ENCODE results near the gene SBK1. TPM values are rescaled to one million over a fixed set of nuclear protein-coding genes. Genes with fewer than 3 reads are reported as not detected.

The SBK1 gene
- total RNA-seq, 1 experiment from 2014 or later: not detected

DNA sequence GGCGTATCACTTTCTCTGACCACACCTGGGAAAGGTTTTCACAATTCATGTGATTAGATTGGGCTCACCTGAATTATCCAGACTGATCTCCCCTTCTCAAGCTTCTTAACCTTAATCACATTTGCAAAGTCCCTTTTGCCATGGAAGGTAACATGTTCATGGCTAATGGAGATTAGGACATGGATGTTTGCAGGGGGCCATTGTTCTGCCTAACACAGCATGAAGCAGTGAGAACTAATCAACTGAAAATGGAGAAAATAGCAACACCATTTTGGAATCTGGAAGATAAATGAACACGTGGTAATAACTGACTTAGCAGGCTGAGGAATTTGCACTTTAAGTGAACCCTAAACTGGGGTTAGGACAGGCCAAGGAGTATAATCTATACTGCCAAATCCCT lies 25.0 kb upstream of the SBK1 start:
- Histone ChIP-seq H3K36me3 (no peaks in the 10 kb centered on the region), H3K4me1 (replicated peaks) (no peaks in the 10 kb centered on the region), H3K4me3 (no peak overlapping the region), H3K27me3 (replicated peaks) (peaks cover 32% of the 10 kb centered on the region), H3K9me3 (replicated peaks) (peaks cover 3% of the 10 kb centered on the region; the same call in 1 of the 2 replicates), H3K27ac (no peak overlapping the region)
- no peak for DNase-seq (ENCODE audit: low read depth in 1 of 2, low spot score in 2 of 2)

DNA sequence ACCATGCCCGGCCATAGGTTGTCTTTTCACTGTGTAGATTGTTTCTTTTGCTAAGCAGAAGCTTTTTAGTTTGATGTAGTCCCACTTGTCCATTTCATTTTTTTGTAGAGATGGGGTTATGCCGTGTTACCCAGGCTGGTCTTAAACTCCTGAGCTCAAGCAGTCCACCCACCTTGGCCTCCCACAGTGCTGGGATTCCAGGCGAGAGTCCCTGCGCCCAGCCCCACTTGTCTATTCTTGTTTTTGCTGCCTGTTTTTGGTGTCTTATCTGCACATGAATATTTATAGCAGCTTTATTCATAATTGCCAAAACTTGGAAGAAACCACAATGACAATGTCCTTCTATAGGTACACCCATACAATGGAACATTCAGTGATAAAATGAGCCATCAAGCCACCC lies 18.8 kb upstream of the SBK1 start:
- peaks cover 18% of the 10 kb centered on the region for H3K27me3 ChIP-seq (replicated peaks)
- no peaks in the 10 kb centered on the region for H3K36me3 ChIP-seq
- H3K27ac ChIP-seq: no peak overlapping the region
- H3K4me1 ChIP-seq (replicated peaks): peaks cover 7% of the 10 kb centered on the region; the same call in 1 of the 2 replicates
- H3K9me3 ChIP-seq (replicated peaks): peaks cover 3% of the 10 kb centered on the region; the same call in 1 of the 2 replicates
- H3K4me3 ChIP-seq: no peak overlapping the region
- DNase-seq (ENCODE audit: low read depth in 1 of 2, low spot score in 2 of 2): no peak

DNA sequence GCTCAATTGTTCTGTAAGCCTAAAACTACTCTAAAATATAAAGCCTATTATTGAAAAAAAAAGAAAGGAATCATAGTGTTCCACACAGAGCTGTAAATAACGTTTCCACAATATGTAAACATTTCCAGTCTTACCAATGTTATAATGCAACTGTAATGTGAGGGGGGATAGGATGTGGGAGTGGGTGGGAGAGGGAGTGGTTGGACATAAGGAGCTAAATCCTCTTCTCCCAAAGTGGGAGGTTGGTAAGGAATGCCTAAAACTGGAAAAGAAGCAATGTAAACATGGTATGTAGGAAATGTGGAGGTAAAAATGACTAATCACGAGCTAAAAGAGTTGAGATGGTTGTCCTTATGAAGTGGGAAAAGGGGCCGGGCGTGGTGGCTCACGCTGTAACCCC lies 17.6 kb upstream of the SBK1 start:
- H3K27ac ChIP-seq: no peak overlapping the region
- peaks cover 18% of the 10 kb centered on the region for H3K27me3 ChIP-seq (replicated peaks)
- H3K36me3 ChIP-seq: no peaks in the 10 kb centered on the region
- no peak for DNase-seq (ENCODE audit: low read depth in 1 of 2, low spot score in 2 of 2)
- peaks cover 7% of the 10 kb centered on the region; the same call in 1 of the 2 replicates for H3K4me1 ChIP-seq (replicated peaks)
- peaks cover 3% of the 10 kb centered on the region; the same call in 1 of the 2 replicates for H3K9me3 ChIP-seq (replicated peaks)
- H3K4me3 ChIP-seq: no peak overlapping the region

DNA sequence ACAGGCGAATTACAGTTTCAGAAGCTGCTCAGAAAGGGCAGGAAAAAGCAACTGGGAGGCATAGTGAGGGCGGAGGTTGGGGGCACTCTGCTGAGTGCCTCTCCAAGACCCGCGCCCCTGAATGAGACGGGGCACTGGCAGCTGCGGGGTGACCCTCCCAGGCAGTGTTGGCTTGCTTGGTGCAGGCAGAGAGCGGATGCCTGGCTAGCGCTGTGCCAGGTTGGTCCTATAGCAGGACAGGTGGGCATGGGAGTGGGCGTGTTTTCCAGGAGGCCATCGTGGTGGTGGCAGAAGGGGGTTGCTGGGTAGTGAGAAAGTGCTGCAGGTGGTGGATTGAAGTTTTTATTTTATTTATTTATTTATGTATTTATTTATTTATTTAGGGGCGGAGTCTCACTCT lies 16.0 kb upstream of the SBK1 start:
- Histone ChIP-seq H3K9me3 (replicated peaks) (no peaks in the 10 kb centered on the region), H3K27ac (no peak overlapping the region), H3K27me3 (replicated peaks) (peaks cover 18% of the 10 kb centered on the region), H3K4me1 (replicated peaks) (peaks cover 7% of the 10 kb centered on the region; the same call in 1 of the 2 replicates), H3K4me3 (no peak overlapping the region), H3K36me3 (no peaks in the 10 kb centered on the region)
- no peak for DNase-seq (ENCODE audit: low read depth in 1 of 2, low spot score in 2 of 2)

DNA sequence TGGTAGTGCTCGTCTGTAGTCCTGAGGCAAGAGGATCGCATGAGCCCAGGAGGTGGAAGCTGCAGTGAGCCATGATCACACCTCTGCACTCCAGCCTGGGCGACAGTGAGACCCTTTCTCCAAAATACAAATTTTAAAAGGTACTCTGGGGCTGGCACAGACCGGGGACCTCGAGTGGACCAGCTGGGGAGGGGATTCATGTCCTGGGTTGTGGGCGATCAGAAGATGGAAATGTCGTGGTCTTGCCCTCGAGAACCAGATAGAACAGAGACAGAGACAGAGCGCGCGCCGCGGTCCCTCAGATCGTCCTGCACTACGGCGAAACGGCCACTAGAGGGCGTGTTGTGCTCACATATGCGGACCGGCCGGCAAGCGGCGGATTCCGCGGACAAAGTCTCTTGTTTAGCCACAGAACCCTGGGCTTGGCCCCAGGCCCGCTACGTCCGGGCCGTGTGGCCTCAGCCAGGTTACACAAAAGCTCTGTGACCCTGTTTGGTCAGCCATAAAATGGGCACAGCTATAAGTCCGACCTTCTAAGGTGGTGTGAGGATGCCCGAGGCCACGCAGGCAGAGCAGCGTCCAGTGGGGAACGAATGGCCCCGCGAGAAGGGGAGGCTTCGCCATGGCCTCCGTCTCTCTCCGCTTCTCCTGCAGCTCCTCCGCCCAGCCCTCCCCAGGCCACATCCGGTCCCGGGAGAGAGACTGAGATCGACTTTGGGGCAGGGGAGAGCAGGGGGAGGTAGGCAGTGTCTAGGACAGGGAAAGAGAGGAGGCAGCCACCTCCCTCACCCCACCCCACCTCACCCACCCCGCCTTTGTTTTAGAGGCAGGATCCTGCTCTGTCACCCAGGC lies 14.6 kb upstream of the SBK1 start:
- DNase-seq (ENCODE audit: low read depth in 1 of 2, low spot score in 2 of 2): peak; percentile 81 to 84
- H3K27me3 ChIP-seq (replicated peaks): peaks cover 10% of the 10 kb centered on the region
- no peaks in the 10 kb centered on the region for H3K36me3 ChIP-seq
- H3K9me3 ChIP-seq (replicated peaks): no peaks in the 10 kb centered on the region
- H3K4me3 ChIP-seq: peak overlapping the region; percentile 31
- no peak overlapping the region for H3K27ac ChIP-seq
- peaks cover 7% of the 10 kb centered on the region; the same call in 1 of the 2 replicates for H3K4me1 ChIP-seq (replicated peaks)

DNA sequence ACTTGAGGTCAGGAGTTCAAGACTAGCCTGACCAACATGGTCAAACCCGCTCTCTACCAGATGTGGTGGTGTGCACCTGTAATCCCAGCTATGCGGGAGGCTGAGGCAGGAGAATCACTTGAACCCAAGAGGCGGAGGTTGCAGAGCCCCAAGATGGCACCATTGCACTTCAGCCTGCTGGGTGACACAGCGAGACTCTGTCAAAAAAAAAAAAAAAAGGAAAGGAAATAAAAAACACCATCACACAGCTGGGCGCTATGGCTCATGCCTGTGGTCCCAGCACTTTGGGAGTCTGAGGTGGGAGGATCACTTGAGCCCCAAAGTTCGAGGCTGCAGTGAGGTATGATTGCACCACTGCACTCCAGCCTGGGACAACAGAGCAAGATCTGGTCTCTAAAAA lies 13.3 kb upstream of the SBK1 start:
- Histone ChIP-seq H3K4me1 (replicated peaks) (peaks cover 7% of the 10 kb centered on the region; the same call in 1 of the 2 replicates), H3K4me3 (no peak overlapping the region), H3K36me3 (no peaks in the 10 kb centered on the region), H3K27ac (no peak overlapping the region), H3K9me3 (replicated peaks) (no peaks in the 10 kb centered on the region), H3K27me3 (replicated peaks) (peaks cover 6% of the 10 kb centered on the region)
- DNase-seq (ENCODE audit: low read depth in 1 of 2, low spot score in 2 of 2): no peak

DNA sequence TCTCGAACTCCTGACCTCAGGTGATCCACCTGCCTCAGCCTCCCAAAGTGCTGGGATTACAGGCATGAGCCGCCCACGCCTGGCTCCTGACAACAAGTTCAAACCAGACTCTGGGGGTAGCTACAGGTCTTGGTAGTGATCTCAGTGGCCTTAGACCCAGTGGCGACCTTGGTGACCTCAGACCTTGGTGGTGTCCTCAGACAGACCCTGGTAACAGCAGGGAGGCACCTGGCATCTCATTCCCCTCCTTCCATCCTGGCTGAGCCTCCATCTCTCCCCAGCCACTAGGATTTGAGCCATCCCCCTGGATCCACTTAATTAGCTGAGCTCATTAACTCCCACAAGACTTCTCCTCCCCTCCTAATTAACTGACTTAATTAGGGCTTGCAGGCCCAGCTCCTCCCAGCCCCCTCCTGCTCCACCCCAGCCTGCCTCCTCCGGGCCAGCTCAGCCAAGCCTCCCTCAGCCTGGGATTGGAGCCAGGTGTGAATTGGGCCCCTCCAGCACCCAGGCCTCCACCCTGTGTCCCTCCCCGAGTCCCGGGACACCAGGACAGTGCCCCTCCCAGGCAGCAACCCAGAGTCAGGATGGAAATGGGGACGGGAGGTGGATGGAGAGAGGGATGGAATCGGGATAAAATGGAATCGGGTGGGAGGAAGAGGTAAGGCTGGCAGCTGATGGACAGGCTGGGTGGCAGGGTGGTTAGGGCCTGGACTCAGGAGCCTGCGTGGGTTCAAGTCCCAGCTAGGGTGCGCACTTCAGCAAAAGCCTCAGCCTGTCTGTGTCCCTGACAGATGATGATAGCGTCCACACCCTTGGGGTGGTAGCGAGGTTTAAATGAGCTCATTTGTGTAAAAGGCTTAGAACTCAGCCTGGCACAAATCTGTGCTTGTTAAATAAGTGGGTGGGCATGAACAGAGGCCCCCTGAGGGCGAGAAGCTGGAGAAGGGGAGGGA lies 11.2 kb upstream of the SBK1 start:
- H3K9me3 ChIP-seq (replicated peaks): no peaks in the 10 kb centered on the region
- peaks cover 7% of the 10 kb centered on the region; the same call in 1 of the 2 replicates for H3K4me1 ChIP-seq (replicated peaks)
- H3K36me3 ChIP-seq: no peaks in the 10 kb centered on the region
- no peak overlapping the region for H3K27ac ChIP-seq
- no peak overlapping the region for H3K4me3 ChIP-seq
- DNase-seq (ENCODE audit: low read depth in 1 of 2, low spot score in 2 of 2): no peak
- peaks cover 3% of the 10 kb centered on the region; the same call in 1 of the 2 replicates for H3K27me3 ChIP-seq (replicated peaks)

DNA sequence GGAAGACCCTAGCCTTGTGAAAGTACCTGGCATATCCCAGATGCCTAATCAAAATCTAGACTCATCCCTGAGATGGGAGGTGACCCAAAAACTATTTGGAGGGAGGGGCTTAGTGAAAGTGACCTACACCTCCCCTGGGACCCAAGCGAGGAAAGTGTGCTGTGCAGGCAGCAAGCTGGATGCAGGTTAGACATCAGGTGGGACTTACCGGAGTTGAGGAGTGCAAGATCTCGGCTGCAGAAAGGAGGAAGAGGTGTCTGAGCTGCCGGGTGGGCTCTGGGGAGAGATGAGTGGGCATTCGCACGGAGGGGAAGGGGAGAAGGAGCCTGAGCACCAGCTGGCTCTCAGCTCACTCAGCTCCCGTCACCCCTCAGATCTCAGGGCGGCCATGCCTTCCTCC lies 10.3 kb upstream of the SBK1 start:
- DNase-seq (ENCODE audit: low read depth in 1 of 2, low spot score in 2 of 2): no peak
- Histone ChIP-seq H3K4me1 (replicated peaks) (peaks cover 7% of the 10 kb centered on the region; the same call in 1 of the 2 replicates), H3K4me3 (no peak overlapping the region), H3K27me3 (replicated peaks) (peaks cover 7% of the 10 kb centered on the region), H3K36me3 (no peaks in the 10 kb centered on the region), H3K9me3 (replicated peaks) (no peaks in the 10 kb centered on the region), H3K27ac (no peak overlapping the region)

DNA sequence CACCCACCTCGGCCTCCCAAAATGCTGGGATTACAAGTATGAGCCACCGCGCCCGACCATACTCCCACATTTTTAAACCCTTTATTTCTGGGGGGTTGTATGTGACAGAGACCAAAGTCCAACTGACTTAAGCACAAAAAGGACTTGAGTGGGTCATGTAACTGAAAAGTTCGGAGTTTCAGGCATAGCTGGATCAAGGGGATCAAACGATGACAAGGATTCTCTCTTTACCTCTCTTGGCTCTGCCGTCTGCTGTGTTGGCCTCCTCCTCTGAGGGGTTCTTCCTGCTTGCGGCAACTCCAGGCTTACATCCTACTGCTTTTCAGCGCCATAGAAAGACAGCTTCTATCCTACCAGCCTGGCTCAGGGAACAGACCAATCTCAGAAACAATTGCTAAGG lies 9.2 kb upstream of the SBK1 start:
- Histone ChIP-seq H3K4me1 (replicated peaks) (no peaks in the 10 kb centered on the region), H3K36me3 (no peaks in the 10 kb centered on the region)

DNA sequence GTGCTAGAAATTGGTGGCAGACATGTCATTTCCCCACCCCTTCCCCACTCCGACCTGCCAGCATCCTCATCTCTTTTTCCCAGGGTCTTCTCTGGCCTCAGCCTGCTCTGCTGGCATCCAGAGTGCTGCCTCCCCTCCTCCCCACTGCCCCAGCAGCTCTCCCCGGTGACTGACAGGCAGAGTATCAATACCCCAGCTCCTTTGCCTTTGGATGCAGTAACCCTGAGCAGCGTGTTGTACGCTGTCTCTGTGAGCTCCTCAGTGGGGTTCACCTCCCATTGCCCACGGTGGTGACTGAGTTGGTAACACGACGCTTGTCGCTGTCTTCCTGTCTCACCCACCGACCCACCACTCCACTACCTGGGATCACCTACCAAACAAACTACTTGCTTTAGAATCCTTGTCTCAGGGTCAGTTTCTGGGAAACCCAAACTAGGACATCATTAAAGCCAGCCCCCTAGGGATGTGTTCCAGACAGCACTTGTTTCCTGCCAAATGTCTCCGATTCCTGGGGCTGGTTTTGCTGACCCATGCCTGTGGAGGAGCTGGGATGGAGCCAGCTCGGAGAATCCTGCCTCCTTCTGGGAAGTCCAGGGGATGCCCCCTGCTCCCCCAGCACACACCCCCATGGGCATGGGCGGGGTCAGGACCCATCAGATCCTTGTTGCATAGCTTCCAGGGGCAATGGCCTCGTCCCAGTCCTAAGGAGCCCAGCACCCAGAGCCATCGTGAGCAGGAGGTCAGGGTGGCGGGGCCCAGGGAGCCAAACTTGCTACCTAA lies 8.3 kb upstream of the SBK1 start:
- no peaks in the 10 kb centered on the region for H3K4me1 ChIP-seq (replicated peaks)
- H3K9me3 ChIP-seq (replicated peaks): no peaks in the 10 kb centered on the region
- H3K27ac ChIP-seq: no peak overlapping the region
- H3K27me3 ChIP-seq (replicated peaks): peaks cover 20% of the 10 kb centered on the region
- no peak for DNase-seq (ENCODE audit: low read depth in 1 of 2, low spot score in 2 of 2)
- H3K4me3 ChIP-seq: no peak overlapping the region
- H3K36me3 ChIP-seq: no peaks in the 10 kb centered on the region

More for the DNA sequence above, 9.2 kb upstream of the SBK1 start:
- Histone ChIP-seq H3K9me3 (replicated peaks) (no peaks in the 10 kb centered on the region), H3K27me3 (replicated peaks) (peaks cover 11% of the 10 kb centered on the region), H3K4me3 (no peak overlapping the region), H3K27ac (no peak overlapping the region)
- no peak for DNase-seq (ENCODE audit: low read depth in 1 of 2, low spot score in 2 of 2)

DNA sequence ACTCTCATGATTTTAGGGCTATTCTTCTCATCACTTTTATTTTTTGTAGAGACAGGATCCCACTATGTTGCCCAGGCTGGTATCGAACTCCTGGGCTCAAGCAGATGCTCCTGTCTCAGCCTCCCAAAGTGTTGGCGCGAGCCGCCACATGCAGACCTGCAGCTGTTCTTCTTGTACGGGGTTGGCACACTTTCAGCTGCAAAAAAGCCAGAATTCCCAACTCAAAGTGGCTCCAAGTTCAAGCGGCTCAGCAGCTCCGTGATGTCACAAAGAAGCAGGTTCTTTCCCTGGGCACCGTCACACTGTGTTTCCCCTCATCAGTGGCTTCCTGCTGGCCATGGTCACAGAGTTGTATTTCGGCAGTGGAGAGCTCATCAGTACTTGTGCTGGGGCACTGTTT lies 6.7 kb upstream of the SBK1 start:
- Histone ChIP-seq H3K36me3 (no peaks in the 10 kb centered on the region), H3K27me3 (replicated peaks) (peaks cover 30% of the 10 kb centered on the region), H3K4me1 (replicated peaks) (no peaks in the 10 kb centered on the region), H3K4me3 (no peak overlapping the region), H3K27ac (no peak overlapping the region), H3K9me3 (replicated peaks) (no peaks in the 10 kb centered on the region)
- no peak for DNase-seq (ENCODE audit: low read depth in 1 of 2, low spot score in 2 of 2)

DNA sequence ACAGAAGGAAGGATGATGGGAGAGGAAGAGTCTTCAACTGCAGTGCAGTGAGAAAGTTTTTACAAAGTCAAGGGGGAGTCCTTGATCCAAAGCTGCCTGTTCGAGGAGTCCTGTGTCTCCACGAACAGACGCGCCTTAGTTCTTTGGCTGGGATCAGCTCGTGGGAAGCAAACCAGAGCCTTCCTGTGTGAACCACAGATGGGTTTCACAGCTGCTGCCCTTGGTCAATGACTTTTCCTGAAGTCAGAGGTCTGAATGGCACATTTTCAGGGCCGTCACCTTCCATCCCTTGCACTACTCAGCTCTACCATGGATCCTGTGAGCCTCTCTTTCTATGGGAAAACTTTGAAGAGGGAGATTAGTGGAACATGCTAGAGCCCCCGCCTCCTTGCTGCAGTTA lies 4.2 kb upstream of the SBK1 start:
- H3K9me3 ChIP-seq (replicated peaks): no peaks in the 10 kb centered on the region
- H3K4me1 ChIP-seq (replicated peaks): peaks cover 11% of the 10 kb centered on the region
- peaks cover 43% of the 10 kb centered on the region for H3K27me3 ChIP-seq (replicated peaks)
- DNase-seq (ENCODE audit: low read depth in 1 of 2, low spot score in 2 of 2): no peak
- no peak overlapping the region for H3K4me3 ChIP-seq
- no peak overlapping the region for H3K27ac ChIP-seq
- no peaks in the 10 kb centered on the region for H3K36me3 ChIP-seq

DNA sequence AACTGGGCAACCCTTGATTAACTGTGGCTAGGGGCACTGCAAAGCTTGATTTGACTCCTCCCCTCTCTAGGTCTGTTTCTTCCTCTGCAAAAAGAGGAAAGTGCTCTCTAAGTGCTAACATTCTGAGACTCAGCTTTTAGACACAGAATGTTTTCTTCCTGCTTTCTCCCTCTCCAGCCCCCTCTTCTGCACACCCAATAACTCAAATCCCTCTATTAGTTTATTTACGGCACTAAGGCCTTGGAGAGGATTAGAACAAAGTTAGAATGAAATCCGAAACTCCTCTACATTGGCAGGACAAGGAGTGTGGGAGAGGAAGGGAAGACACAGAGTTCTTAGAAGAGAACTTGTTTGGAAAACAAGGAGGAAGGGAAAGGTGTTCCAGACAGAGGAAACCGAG lies 3.3 kb upstream of the SBK1 start:
- Histone ChIP-seq H3K4me3 (no peak overlapping the region), H3K27me3 (replicated peaks) (peaks cover 51% of the 10 kb centered on the region), H3K4me1 (replicated peaks) (peaks cover 11% of the 10 kb centered on the region), H3K9me3 (replicated peaks) (no peaks in the 10 kb centered on the region), H3K27ac (no peak overlapping the region), H3K36me3 (no peaks in the 10 kb centered on the region)
- no peak for DNase-seq (ENCODE audit: low read depth in 1 of 2, low spot score in 2 of 2)

Data from SJSA1 (cell line).